HL-60 (cell line): ENCODE data around the gene CXCR6.

ENCODE experiments used
- CTCF ChIP-seq: IDR thresholded peaks from one replicate; pipeline ENCODE4 v1.5.1; 2011; ENCODE audit warnings: low read length, control low read depth, inconsistent platforms; ENCODE audit not compliant: insufficient read depth
- GABPA ChIP-seq: IDR thresholded peaks from 2 replicates; pipeline ENCODE4 v1.6.1; 2012; ENCODE audit warnings: low read depth
- REST ChIP-seq: IDR thresholded peaks from 2 replicates; pipeline ENCODE4 v1.6.1; 2012; ENCODE audit warnings: low read depth; ENCODE audit not compliant: insufficient replicate concordance

- TF ChIP-seq CTCF (no peak), GABPA (no peak), REST (no peak)
Observed at GRCh38 chr3:45978006-45978761, 34.9 kb downstream of the CXCR6 start.
